A172 (cell line): ENCODE results near the gene NCS1. TPM values are rescaled to one million over a fixed set of nuclear protein-coding genes. Genes with fewer than 3 reads are reported as not detected.

Experiments used
- total RNA-seq: library from RNA; depleted of rRNA; stranded (reverse); fragments of >200 nt; shearing (Covaris generic); gene quantifications from 2 replicates; pipeline ENCODE4 v1.2.3, GENCODE V29; 2014; rRNA removed

The NCS1 gene
- total RNA-seq, 1 experiment from 2014 or later = 42.6 TPM

Other genes starting within 250 kb of the NCS1 start
- gene FNBP1, start 129.2 kb upstream of the NCS1 start, total RNA-seq = 22.7 and 28.4 TPM in 2 replicates
- 0.17 and 0.22 TPM in 2 replicates for gene GPR107, start 118.5 kb upstream of the NCS1 start, total RNA-seq
- gene HMCN2, start 93.4 kb downstream of the NCS1 start, total RNA-seq = 0.02 and 0.05 TPM in 2 replicates